GM19372 (cell line): ENCODE measurements around the gene OR2B2.
"Not testable (repeated sequence)": the region's sequence is repeated elsewhere in the genome, so short reads cannot be mapped to it uniquely, and the experiment has no call there.

Experiments
- ATAC-seq: cut with Tn5 transposase; IDR thresholded peaks from one replicate; pipeline ENCODE4 v1.9.1; 2021; ENCODE audit warnings: mild to moderate bottlenecking, low read depth, moderate library complexity; ENCODE audit not compliant: unreplicated experiment

Gene OR2B2

GRCh38 chr6:27911956-27912446 lies at the start of gene OR2B2:
Gene OR2B2 (minus strand): TSS chr6:27912396. CDS start chr6:27912319, 77 bp downstream.
- no peak for ATAC-seq

- no peak for ATAC-seq
Measured at GRCh38 chr6:27957516-27957915, 45.3 kb upstream of the OR2B2 start.

- no peak for ATAC-seq
Measured at GRCh38 chr6:27956941-27957340, 44.7 kb upstream of the OR2B2 start, which contains the start of gene OR2B6. Gene OR2B6 (plus strand): TSS chr6:27957241. CDS start chr6:27957241, 0 bp downstream.

- ATAC-seq, result no peak
Measured at GRCh38 chr6:27951040-27951439, 38.8 kb upstream of the OR2B2 start.

GRCh38 chr6:27948237-27948636 lies 36.0 kb upstream of the OR2B2 start:
- ATAC-seq, result no peak

GRCh38 chr6:27943072-27943471 lies 30.9 kb upstream of the OR2B2 start:
- not testable (repeated sequence) for ATAC-seq

- no peak for ATAC-seq
Measured at GRCh38 chr6:27940766-27941165, 28.6 kb upstream of the OR2B2 start.

- no peak for ATAC-seq
Measured at GRCh38 chr6:27931209-27931608, 19.0 kb upstream of the OR2B2 start.

GRCh38 chr6:27929930-27930329 lies 17.7 kb upstream of the OR2B2 start:
- not testable (repeated sequence) for ATAC-seq

- not testable (repeated sequence) for ATAC-seq
Measured at GRCh38 chr6:27928041-27928440, 15.8 kb upstream of the OR2B2 start.

GRCh38 chr6:27924179-27924578 lies 12.0 kb upstream of the OR2B2 start:
- no peak for ATAC-seq

GRCh38 chr6:27922949-27923348 lies 10.8 kb upstream of the OR2B2 start:
- ATAC-seq, result no peak

- no peak for ATAC-seq
Measured at GRCh38 chr6:27908017-27908416, 4.2 kb downstream of the OR2B2 start.

GRCh38 chr6:27902335-27903314 lies 9.6 kb downstream of the OR2B2 start:
- ATAC-seq, result peak; percentile 72

GRCh38 chr6:27901801-27902200 lies 10.4 kb downstream of the OR2B2 start:
- ATAC-seq, result no peak

GRCh38 chr6:27900197-27900596 lies 12.0 kb downstream of the OR2B2 start:
- ATAC-seq, result not testable (repeated sequence)

GRCh38 chr6:27899543-27899942 lies 12.7 kb downstream of the OR2B2 start:
- no peak for ATAC-seq

GRCh38 chr6:27897580-27898206 lies 14.5 kb downstream of the OR2B2 start:
- ATAC-seq, result no peak

- ATAC-seq, result no peak
Measured at GRCh38 chr6:27896398-27896796, 15.8 kb downstream of the OR2B2 start.

GRCh38 chr6:27894839-27895762 lies 17.1 kb downstream of the OR2B2 start:
- ATAC-seq, result no peak
